SK-N-DZ (cell line): ENCODE data around the gene ARSK. TPM values are rescaled to one million over a fixed set of nuclear protein-coding genes. Genes with fewer than 3 reads are reported as not detected.
A peak's percentile ranks its signal among the peaks of the same experiment; 100 is the strongest.

Experiments used
- DNase-seq: peaks from one replicate; pipeline ENCODE4 v3.0.0-alpha.2; 2015; ENCODE audit warnings: low spot score
- polyA plus RNA-seq, 2 experiments: library from polyadenylated mRNA; depleted of rRNA; stranded (reverse); fragments of >200 nt; gene quantifications; 2 replicates each; pipeline ENCODE4 v1.2.3, GENCODE V29; 2014

Gene ARSK, protein sequence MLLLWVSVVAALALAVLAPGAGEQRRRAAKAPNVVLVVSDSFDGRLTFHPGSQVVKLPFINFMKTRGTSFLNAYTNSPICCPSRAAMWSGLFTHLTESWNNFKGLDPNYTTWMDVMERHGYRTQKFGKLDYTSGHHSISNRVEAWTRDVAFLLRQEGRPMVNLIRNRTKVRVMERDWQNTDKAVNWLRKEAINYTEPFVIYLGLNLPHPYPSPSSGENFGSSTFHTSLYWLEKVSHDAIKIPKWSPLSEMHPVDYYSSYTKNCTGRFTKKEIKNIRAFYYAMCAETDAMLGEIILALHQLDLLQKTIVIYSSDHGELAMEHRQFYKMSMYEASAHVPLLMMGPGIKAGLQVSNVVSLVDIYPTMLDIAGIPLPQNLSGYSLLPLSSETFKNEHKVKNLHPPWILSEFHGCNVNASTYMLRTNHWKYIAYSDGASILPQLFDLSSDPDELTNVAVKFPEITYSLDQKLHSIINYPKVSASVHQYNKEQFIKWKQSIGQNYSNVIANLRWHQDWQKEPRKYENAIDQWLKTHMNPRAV
- 6.5 and 9.1 TPM in 2 replicates for polyA plus RNA-seq (2014; cell fraction: cytosol; rRNA removed)
- 3.3 and 3.8 TPM in 2 replicates for polyA plus RNA-seq (2014; cell fraction: nucleus; rRNA removed)

DNA sequence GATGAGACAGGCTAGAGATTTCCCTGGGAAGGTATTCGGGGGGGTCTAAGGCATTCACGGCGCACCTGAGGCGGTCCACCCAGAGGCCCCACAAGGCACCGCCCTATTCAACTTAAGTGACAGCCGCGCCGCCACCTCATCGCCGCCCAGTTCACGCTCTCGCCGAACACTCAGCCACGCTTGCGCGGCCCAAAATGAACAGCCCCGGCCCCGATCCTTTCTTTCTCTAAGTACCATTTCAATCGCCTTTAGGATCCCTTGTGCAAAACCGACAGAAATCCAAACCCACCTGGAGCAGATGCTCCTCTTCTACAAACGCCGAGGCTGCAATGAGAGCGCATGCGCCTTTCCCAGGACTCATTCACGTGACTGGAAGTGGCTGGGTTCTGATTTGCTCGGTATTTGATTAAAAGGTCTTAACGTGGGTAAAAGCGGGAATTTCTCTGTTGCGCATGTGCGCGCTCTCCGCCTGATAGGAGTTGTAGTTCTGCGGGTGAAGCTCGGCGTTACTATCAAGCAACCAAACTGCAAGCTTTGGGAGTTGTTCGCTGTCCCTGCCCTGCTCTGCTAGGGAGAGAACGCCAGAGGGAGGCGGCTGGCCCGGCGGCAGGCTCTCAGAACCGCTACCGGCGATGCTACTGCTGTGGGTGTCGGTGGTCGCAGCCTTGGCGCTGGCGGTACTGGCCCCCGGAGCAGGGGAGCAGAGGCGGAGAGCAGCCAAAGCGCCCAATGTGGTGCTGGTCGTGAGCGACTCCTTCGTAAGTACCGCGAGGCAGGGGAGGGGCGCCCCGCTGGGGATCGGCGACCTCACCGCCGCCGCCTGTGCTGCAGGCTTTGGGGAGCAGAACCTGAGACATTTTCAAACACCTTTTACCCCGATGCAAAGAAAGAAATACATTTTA is at the start of gene ARSK, which contains the start of gene SKIC3:
TSS of gene ARSK (plus strand) at position 455 of the 902 bp plus-strand sequence. CDS start at position 633, 178 bp downstream.
TSS of gene SKIC3 (minus strand) at position 331 of the 902 bp plus-strand sequence. CDS start 7,827 bp downstream, outside the sequence.
- peak; percentile 99 for DNase-seq

DNA sequence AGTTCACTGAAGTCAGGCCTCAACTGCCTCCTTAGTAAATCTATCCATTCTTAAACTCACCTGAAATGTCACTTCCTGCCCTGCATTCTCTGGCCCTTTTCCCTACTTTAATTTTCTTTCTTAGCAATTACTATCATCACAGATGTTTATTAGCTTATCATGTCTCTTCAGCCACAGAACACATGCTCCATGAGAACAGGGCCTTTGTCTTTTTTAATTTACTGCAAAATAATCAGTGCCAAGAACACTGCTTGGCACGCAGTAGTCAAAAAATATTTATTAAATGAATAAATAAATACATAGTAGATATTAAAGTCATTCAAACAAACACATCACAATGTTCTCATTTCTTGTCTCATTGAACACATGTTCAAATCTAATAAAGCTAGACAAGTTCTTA is 46.4 kb upstream of the ARSK start:
- no peak for DNase-seq

GRCh38 chr5:95511606-95512005 is 43.3 kb upstream of the ARSK start:
- DNase-seq = no peak

DNA sequence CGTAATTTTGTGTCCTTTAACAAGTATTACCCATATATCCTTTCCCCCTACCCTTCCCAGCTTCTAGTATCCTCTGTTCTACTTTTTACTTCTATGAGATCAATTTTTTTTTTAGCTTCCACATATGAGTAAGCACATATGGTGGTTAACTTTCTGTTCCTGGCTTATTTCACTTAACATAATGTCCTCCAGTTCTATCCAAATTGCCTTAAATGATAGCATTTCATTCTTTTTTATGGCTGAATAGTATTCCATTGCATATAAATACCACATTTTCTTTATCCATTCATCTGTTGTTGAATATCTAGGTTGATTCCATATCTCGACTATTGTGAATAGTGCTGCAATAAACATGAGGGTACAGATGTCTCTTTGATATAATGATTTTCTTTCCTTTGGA is 36.5 kb upstream of the ARSK start:
- no peak for DNase-seq

DNA sequence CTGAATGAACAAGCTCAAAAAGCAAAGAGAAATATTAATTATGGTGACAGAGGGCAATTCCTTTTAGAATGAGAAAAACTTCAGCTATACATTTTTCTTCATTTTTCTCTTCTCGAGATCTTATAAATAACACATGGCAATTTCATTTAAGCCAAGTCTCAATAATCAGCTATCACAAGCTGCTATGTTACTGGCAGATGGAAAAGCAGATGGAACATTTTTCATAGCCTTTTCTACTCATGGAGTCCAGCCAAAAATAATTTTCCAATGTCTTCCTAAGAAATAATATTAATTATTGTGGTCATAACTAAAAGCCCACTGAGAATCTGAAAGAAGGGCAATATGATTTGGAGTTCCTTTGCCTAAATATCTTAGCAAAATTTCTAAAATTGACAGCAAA is 35.8 kb upstream of the ARSK start:
- DNase-seq = no peak

DNA sequence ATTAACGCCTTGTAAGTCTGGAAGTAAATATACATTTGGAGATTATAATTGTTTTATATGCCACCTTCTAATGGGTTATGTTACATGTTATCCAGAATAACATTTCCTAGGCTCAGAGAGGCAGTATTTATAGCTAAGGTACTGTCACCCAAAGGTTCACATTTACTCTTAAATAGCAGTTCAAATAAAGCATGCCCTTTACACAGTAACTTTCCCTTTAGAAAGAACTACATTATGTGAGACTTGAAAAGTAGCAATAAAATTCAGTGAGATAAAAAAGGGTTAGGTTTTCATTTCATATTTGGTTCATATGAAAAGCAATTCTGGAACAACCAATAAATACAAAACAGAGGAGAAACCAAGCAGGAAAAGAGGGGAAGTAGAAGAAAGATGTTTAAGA is 35.2 kb upstream of the ARSK start:
- DNase-seq = no peak

DNA sequence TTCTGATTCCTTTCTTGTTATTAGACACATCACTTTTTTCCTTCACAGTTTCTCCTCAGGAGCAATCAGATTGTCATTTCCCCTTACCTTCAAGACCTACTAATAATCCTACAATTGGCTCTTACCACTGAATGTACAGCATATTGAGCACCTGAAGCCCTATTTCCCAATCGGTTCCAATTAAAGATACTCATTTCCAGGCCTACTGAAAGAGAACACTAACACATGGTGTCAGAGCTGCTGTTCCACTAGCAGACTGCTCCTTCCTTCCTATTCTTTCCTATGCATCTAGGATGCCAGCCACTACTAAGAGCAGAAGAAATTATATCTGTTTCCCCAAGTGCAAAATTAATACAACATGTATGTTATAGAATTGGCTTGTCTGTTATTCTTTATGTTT is 34.7 kb upstream of the ARSK start:
- no peak for DNase-seq

- DNase-seq = no peak
These were observed 30.5 kb upstream of the ARSK start for GRCh38 chr5:95524423-95524822.

GRCh38 chr5:95526871-95527270 is 28.0 kb upstream of the ARSK start:
- DNase-seq = no peak

DNA sequence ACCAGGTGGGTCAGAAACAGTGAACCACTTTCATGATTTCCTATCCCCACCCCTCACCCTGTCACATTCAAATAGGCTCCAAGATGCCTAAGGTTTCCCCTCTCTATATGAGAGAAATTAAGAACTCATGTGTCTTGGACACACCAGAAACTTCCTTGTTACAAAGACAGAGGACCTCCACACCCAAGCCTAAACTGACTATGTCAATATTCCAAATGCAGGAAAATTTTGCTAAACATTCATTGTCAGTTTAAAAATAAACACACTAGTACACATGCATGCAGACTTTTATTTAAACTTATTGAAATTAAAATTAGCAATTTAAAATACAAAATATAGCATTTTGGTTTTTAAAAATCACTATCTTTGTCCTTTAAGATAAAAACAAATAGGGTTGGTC is 26.3 kb upstream of the ARSK start:
- no peak for DNase-seq

GRCh38 chr5:95530416-95530815 is 24.5 kb upstream of the ARSK start:
- DNase-seq = no peak

GRCh38 chr5:95531491-95531890 is 23.4 kb upstream of the ARSK start:
- DNase-seq = no peak

DNA sequence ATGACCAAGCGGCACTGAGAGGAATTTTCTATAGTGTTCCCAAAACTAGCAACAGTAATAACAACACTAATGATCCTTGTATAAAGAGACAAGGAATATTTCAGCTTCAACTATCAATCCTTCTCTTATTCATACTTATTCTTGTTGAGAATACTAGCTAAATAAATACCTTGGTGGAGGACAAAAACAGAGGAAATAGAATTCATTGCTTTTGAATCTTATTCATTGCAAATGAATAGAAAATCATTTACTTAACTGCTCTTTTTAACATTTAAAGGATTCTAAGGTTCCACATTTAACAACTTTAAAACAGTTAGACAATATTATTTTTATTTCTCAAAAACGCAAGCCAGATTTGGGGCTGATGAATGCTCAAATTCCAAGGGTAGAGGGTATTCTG is 22.5 kb upstream of the ARSK start:
- DNase-seq = no peak

GRCh38 chr5:95533106-95533505 is 21.8 kb upstream of the ARSK start:
- no peak for DNase-seq

DNA sequence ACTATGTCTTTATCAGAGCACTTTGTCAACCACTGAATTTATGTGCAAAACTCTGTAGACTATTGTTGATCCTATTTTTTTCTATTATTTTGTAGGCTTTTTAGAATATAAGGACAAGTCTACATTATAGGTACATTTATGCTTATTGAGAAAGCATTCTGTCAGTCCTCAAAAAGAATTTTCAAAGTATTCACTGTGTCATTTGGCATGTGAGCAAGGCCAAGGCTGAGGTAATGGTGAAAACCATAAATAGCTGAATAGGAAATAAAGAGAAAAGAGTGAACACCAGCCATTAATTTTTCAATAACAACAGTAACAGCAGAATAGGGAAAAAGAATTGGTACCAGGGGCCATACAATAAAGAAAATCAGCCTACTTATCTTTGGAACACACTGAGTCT is 21.1 kb upstream of the ARSK start:
- DNase-seq = no peak

GRCh38 chr5:95537501-95537900 is 17.4 kb upstream of the ARSK start:
- no peak for DNase-seq

GRCh38 chr5:95543017-95543705 is 11.7 kb upstream of the ARSK start:
- DNase-seq = no peak

DNA sequence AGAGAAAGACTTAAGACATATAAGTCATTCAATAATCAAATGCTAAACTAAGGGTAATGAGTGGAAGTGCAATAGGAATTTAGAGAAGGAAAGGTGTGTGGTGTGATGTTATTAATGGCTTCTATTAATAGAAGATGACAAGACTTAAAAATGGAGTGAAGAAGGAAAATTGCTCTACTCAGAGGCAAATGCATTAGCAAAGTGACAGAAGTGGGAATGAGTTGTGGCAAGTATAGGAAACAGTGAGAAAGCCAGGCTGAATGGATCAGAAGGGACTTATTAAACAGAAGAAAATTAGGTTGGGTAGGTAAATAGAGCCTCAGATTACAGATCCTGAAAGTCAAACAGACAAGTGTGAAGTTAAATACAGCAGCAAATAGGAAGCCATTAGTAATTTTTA is 5.9 kb upstream of the ARSK start:
- DNase-seq = no peak

DNA sequence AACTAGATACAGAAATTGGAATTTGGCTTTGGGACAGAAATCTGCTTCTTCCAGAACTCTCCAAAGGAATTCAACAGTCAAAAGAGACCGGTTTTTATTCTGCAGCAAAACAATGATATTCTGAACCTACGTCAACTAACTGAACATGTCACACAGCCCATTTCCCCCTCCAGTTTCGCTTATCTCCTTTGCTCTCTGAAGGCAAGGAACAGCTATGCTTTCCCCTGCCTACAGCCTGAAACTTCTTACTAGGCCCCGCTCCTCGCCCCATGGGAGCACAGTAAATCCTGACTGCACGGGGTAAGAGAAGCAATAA is 612 bp upstream of the ARSK start:
- no peak for DNase-seq

DNA sequence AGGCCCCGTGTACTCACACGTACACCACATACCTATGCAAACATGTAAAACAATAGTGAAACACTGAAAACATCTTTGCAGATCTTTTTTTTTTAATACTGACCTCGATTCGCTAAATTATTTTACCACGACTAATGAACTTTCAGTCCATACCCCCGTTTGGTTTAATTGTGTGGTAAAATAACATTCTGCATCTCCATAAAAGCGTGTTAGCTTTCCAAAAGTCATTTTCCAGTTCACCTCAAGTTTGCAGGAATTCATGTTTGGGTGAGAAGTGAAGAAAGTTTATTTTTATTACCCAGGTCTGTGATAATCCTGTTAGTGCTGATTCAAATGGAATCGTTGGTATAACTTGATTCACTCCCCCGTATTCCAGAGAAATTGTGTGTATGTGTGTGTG is 652 bp downstream of the ARSK start:
- DNase-seq = no peak

DNA sequence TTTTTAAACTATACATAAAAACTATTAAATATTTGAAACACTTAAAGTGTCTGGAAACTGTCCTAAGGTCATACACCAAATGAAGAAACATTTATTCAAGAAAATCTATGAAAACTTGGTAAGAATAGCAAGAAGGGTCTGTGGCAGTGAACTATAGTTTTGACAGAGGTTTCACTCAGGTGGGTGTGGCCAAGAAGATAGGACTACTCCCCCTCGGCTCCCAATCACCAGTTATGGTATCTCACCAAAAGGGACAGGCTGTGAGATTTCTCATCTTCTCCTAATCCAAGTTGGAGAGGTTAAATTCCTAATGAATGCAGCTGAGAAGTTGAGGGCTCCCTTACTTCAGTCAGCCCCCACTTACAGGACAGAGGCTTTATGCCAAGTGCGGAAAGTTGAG is 2.9 kb downstream of the ARSK start:
- DNase-seq = no peak

GRCh38 chr5:95562282-95562681 is 7.4 kb downstream of the ARSK start:
- DNase-seq = no peak
